HL-60 (cell line): ENCODE data around the gene KDM4C.

ENCODE experiments used
- GABPA ChIP-seq: IDR thresholded peaks from 2 replicates; pipeline ENCODE4 v1.6.1; 2012; ENCODE audit warnings: low read depth
- POLR2AphosphoS5 ChIP-seq: IDR thresholded peaks from 2 replicates; pipeline ENCODE4 v1.6.1; 2012; ENCODE audit warnings: low read depth
- SPI1 ChIP-seq: IDR thresholded peaks from 2 replicates; pipeline ENCODE4 v1.6.1; 2012; ENCODE audit warnings: low read depth, mild to moderate bottlenecking, borderline replicate concordance
- TF ChIP-seq, protein P1 (sequence below): IDR thresholded peaks from one replicate; pipeline ENCODE4 v1.5.1; 2011; ENCODE audit warnings: low read length, control low read depth, inconsistent platforms; ENCODE audit not compliant: insufficient read depth

DNA sequence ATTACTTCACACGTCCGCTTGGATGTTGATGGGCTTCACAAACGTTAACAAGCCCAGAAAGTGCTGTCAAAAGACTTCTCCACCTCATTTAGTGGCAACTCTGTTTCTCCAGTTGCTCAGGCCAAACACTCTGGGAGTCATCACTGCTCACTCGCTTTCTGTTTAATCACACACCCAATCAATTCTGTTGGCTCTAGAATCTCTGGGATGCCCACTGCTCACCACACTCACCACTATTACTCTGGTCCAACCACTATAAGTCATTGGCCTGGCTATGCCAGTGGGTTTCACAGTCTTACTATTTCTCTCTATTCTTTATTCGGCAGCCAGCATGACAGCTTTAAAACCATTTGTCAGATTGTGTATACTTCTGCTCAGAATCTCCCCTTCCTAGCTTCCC, 163.5 kb downstream of the KDM4C start:
- TF ChIP-seq, protein P1, sequence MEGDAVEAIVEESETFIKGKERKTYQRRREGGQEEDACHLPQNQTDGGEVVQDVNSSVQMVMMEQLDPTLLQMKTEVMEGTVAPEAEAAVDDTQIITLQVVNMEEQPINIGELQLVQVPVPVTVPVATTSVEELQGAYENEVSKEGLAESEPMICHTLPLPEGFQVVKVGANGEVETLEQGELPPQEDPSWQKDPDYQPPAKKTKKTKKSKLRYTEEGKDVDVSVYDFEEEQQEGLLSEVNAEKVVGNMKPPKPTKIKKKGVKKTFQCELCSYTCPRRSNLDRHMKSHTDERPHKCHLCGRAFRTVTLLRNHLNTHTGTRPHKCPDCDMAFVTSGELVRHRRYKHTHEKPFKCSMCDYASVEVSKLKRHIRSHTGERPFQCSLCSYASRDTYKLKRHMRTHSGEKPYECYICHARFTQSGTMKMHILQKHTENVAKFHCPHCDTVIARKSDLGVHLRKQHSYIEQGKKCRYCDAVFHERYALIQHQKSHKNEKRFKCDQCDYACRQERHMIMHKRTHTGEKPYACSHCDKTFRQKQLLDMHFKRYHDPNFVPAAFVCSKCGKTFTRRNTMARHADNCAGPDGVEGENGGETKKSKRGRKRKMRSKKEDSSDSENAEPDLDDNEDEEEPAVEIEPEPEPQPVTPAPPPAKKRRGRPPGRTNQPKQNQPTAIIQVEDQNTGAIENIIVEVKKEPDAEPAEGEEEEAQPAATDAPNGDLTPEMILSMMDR: no peak
- no peak for TF ChIP-seq SPI1
- TF ChIP-seq POLR2AphosphoS5: no peak
- TF ChIP-seq GABPA: no peak
